ENCODE results near the gene SHROOM3.

The SHROOM3 gene

DNA sequence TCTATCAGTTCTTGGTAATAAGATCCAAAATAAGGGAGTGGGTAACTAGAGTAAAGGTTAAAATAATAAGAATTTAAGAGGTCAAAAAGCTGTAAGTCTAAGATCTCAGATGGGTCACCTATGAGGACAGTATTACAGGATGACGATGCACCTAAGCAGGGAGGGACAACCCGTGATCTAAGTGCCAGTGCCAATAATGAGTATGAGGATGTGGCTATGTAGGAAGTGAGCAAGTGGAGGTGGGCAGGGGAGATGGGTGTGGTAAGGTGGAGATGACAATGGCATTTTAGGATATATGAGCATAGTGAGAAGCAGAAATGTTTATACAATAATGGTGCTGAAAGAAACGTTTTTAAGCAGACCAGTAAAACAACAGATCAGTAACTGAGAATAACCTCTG lies 33.4 kb upstream of the SHROOM3 start:
- TF ChIP-seq, protein P1, sequence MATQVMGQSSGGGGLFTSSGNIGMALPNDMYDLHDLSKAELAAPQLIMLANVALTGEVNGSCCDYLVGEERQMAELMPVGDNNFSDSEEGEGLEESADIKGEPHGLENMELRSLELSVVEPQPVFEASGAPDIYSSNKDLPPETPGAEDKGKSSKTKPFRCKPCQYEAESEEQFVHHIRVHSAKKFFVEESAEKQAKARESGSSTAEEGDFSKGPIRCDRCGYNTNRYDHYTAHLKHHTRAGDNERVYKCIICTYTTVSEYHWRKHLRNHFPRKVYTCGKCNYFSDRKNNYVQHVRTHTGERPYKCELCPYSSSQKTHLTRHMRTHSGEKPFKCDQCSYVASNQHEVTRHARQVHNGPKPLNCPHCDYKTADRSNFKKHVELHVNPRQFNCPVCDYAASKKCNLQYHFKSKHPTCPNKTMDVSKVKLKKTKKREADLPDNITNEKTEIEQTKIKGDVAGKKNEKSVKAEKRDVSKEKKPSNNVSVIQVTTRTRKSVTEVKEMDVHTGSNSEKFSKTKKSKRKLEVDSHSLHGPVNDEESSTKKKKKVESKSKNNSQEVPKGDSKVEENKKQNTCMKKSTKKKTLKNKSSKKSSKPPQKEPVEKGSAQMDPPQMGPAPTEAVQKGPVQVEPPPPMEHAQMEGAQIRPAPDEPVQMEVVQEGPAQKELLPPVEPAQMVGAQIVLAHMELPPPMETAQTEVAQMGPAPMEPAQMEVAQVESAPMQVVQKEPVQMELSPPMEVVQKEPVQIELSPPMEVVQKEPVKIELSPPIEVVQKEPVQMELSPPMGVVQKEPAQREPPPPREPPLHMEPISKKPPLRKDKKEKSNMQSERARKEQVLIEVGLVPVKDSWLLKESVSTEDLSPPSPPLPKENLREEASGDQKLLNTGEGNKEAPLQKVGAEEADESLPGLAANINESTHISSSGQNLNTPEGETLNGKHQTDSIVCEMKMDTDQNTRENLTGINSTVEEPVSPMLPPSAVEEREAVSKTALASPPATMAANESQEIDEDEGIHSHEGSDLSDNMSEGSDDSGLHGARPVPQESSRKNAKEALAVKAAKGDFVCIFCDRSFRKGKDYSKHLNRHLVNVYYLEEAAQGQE (IDR thresholded peaks at IDR 0.05; ENCODE audit: insufficient read depth in 1 of 2, low read depth in 2 of 2, low read length in 2 of 2), result no peak
- TF ChIP-seq POLR2AphosphoS5 (IDR thresholded peaks at IDR 0.05; ENCODE audit: low read depth, low read length) (no peak), TAF1 (IDR thresholded peaks at IDR 0.05; ENCODE audit: borderline replicate concordance, insufficient read depth, low read length) (no peak), SIN3A (IDR thresholded peaks at IDR 0.05; ENCODE audit: borderline replicate concordance, insufficient read depth, low read length) (no peak), FOXP2 (optimal IDR thresholded peaks at IDR 0.05; ENCODE audit: borderline replicate concordance, extremely low read depth, extremely low read length, insufficient read depth) (no peak)

DNA sequence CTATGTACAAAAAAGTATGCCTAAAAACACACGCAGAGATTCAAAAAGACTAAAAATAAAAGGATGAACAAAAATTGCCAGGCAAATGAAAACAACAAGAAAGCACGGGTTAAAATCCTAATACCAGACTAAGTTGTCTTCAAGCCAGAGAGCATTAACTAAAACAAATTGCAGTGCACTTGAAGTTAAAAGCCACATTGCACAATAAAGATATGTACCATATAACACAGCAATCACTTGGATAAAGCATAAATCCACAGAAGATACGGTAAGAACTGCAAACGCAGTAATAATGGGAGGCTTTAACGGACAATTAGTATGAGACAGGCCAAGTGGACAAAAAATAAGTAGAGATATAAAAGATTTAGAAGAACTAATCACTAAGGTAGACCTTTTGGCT lies 28.9 kb upstream of the SHROOM3 start:
- TF ChIP-seq FOXP2 (optimal IDR thresholded peaks at IDR 0.05; ENCODE audit: borderline replicate concordance, extremely low read depth, extremely low read length, insufficient read depth) (no peak), TAF1 (IDR thresholded peaks at IDR 0.05; ENCODE audit: borderline replicate concordance, insufficient read depth, low read length) (no peak), SIN3A (IDR thresholded peaks at IDR 0.05; ENCODE audit: borderline replicate concordance, insufficient read depth, low read length) (no peak), POLR2AphosphoS5 (IDR thresholded peaks at IDR 0.05; ENCODE audit: low read depth, low read length) (no peak)
- TF ChIP-seq, protein P1 (IDR thresholded peaks at IDR 0.05; ENCODE audit: insufficient read depth in 1 of 2, low read depth in 2 of 2, low read length in 2 of 2), result no peak

DNA sequence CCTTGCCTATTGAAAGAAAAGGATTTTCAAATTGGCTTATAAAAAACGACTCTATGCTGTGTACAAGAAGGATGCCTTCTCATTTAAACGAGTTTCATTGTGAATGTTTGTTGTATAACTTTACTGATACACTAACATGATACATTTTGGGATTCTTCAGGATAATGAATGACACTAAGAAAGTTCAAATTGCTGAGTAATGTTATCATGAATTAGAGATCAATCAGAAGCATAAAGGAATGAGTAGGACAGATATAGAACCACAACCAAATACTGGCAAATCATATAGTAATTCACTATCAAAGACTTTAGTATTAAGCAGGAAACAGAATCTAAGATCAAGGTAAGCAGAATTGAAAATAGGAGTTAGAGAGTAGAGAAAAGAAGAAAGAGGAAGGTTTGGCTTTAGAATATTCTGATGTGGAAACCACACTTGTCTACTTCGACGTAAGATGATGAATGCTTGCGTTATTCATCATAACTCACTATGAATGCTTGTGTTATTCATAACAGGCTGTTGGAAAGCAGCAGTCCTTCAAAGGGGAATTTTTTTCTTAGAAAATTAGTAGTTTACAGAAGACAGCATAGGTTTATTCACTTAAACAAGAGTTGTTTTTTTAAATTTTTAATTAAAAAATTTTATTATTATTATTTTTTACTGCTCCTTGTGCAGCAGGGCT lies 27.4 kb upstream of the SHROOM3 start:
- TF ChIP-seq, protein P1 (IDR thresholded peaks at IDR 0.05; ENCODE audit: insufficient read depth in 1 of 2, low read depth in 2 of 2, low read length in 2 of 2), result no peak
- TF ChIP-seq TAF1 (IDR thresholded peaks at IDR 0.05; ENCODE audit: borderline replicate concordance, insufficient read depth, low read length) (no peak), SIN3A (IDR thresholded peaks at IDR 0.05; ENCODE audit: borderline replicate concordance, insufficient read depth, low read length) (no peak), FOXP2 (optimal IDR thresholded peaks at IDR 0.05; ENCODE audit: borderline replicate concordance, extremely low read depth, extremely low read length, insufficient read depth) (no peak), POLR2AphosphoS5 (IDR thresholded peaks at IDR 0.05; ENCODE audit: low read depth, low read length) (no peak)

DNA sequence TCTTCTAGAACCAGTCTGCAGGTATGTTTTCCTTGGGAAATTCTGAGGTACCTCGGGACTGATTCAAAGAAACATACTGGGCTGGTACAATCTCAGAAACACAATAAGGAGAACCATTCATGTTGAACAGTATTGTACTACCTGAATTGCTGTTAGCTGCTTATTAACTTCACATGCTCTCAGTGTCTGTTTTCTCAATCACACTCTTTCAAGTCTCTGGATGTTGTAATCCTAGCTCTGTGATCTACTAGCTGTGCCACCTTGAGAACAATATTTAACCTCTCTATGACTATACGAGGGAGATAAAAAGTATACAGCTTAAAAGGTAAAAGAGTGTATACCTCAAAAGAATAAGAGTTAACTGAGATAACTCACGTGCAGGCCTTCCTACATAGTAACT lies 24.4 kb upstream of the SHROOM3 start:
- TF ChIP-seq SIN3A (IDR thresholded peaks at IDR 0.05; ENCODE audit: borderline replicate concordance, insufficient read depth, low read length) (no peak), TAF1 (IDR thresholded peaks at IDR 0.05; ENCODE audit: borderline replicate concordance, insufficient read depth, low read length) (no peak), POLR2AphosphoS5 (IDR thresholded peaks at IDR 0.05; ENCODE audit: low read depth, low read length) (no peak), FOXP2 (optimal IDR thresholded peaks at IDR 0.05; ENCODE audit: borderline replicate concordance, extremely low read depth, extremely low read length, insufficient read depth) (no peak)
- TF ChIP-seq, protein P1 (IDR thresholded peaks at IDR 0.05; ENCODE audit: insufficient read depth in 1 of 2, low read depth in 2 of 2, low read length in 2 of 2), result no peak

Data from PFSK-1 (cell line).